Kidney tubule cell (primary cell): Measurements from ENCODE around the gene PRSS38.

Source experiments
- DNase-seq: peaks from one replicate; pipeline ENCODE4 v3.0.0-alpha.2; 2018; ENCODE audit warnings: low spot score

PRSS38 gene

GRCh38 chr1:227779021-227779441 is 36.4 kb upstream of the PRSS38 start:
- no peak for DNase-seq

GRCh38 chr1:227779685-227780084 is 35.8 kb upstream of the PRSS38 start:
- no peak for DNase-seq

- no peak for DNase-seq
Observed at GRCh38 chr1:227780101-227781044, 35.1 kb upstream of the PRSS38 start.

GRCh38 chr1:227781314-227781930 is 34.1 kb upstream of the PRSS38 start:
- no peak for DNase-seq

GRCh38 chr1:227782226-227782625 is 33.2 kb upstream of the PRSS38 start:
- no peak for DNase-seq

GRCh38 chr1:227785094-227785804 is 30.2 kb upstream of the PRSS38 start:
- no peak for DNase-seq

GRCh38 chr1:227785805-227786671 is 29.4 kb upstream of the PRSS38 start:
- no peak for DNase-seq

- peak; percentile 2 for DNase-seq
Observed at GRCh38 chr1:227786673-227787512, 28.6 kb upstream of the PRSS38 start.

- peak; percentile 96 for DNase-seq
Observed at GRCh38 chr1:227787513-227788270, 27.8 kb upstream of the PRSS38 start.

GRCh38 chr1:227788271-227789083 is 27.0 kb upstream of the PRSS38 start:
- peak; percentile 64 for DNase-seq

GRCh38 chr1:227789084-227790033 is 26.1 kb upstream of the PRSS38 start:
- DNase-seq, result no peak

GRCh38 chr1:227790034-227790400 is 25.5 kb upstream of the PRSS38 start:
- DNase-seq, result no peak

- DNase-seq, result no peak
Observed at GRCh38 chr1:227790868-227791267, 24.6 kb upstream of the PRSS38 start.

GRCh38 chr1:227791425-227792143 is 23.9 kb upstream of the PRSS38 start:
- no peak for DNase-seq

GRCh38 chr1:227792216-227793078 is 23.0 kb upstream of the PRSS38 start:
- DNase-seq, result no peak
